ENCODE measurements around the gene MACROD2. TPM values are rescaled to one million over a fixed set of nuclear protein-coding genes. Genes with fewer than 3 reads are reported as not detected.

MACROD2 gene
- total RNA-seq, 4 donors from 2014 or later = 4.6 to 33.0 (median 8.3) TPM

DNA sequence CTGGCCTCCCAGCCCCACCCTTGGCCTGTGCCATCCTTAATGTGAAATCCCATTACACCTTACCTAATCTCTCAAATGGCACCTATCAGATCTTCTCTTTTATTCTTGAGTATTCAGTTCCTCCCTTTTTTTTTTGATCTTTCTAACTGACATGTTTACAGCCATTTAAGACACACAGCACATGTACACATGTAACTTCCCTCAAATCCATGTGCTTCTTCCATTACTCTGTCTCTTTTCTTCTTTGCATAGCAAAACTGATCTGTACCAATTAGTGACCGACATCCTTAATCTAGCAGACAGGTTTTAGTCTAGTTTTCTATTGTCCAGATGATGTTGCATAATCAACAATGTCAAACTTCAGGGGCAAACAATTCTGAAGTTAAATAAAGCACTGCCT lies 755.9 kb downstream of the MACROD2 start:
- no peak overlapping the region for H3K4me3 ChIP-seq
- H3K4me1 ChIP-seq = no peaks in the 10 kb centered on the region
- no peaks in the 10 kb centered on the region for H3K36me3 ChIP-seq
- DNase-seq = no peak
- intact Hi-C loops (cut with DNase I; ENCODE audit: low total_unique reads) = no loop called here
- TF ChIP-seq POLR2A (IDR thresholded peaks at IDR 0.05) (no peak), EP300 (IDR thresholded peaks at IDR 0.05; ENCODE audit: low read depth) (no peak), POLR2AphosphoS5 (IDR thresholded peaks at IDR 0.05) (no peak)
- TF ChIP-seq, protein P1, sequence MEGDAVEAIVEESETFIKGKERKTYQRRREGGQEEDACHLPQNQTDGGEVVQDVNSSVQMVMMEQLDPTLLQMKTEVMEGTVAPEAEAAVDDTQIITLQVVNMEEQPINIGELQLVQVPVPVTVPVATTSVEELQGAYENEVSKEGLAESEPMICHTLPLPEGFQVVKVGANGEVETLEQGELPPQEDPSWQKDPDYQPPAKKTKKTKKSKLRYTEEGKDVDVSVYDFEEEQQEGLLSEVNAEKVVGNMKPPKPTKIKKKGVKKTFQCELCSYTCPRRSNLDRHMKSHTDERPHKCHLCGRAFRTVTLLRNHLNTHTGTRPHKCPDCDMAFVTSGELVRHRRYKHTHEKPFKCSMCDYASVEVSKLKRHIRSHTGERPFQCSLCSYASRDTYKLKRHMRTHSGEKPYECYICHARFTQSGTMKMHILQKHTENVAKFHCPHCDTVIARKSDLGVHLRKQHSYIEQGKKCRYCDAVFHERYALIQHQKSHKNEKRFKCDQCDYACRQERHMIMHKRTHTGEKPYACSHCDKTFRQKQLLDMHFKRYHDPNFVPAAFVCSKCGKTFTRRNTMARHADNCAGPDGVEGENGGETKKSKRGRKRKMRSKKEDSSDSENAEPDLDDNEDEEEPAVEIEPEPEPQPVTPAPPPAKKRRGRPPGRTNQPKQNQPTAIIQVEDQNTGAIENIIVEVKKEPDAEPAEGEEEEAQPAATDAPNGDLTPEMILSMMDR (IDR thresholded peaks at IDR 0.05) = no peak
- 88 to 100% methylated on average over 1 of the region's 1 CpG for WGBS, 2 donors (ENCODE audit: low coverage in 1 of 2)
- no peaks in the 10 kb centered on the region for H3K9me3 ChIP-seq
- in situ Hi-C loops (cut with MboI; ENCODE audit: low pct_ligation_motif_present in 1 of 4, low pct_unique_long_range_greater_than_20kb in 1 of 4, low sequenced_read_pairs in 3 of 4) = loop anchor here in 1 of 4 donors (25.0 kb wide), 1 partner anchor 89 kb away; no protein-coding TSS in a partner anchor
- no peaks in the 10 kb centered on the region for H3K27me3 ChIP-seq
- H3K27ac ChIP-seq = no peak overlapping the region

DNA sequence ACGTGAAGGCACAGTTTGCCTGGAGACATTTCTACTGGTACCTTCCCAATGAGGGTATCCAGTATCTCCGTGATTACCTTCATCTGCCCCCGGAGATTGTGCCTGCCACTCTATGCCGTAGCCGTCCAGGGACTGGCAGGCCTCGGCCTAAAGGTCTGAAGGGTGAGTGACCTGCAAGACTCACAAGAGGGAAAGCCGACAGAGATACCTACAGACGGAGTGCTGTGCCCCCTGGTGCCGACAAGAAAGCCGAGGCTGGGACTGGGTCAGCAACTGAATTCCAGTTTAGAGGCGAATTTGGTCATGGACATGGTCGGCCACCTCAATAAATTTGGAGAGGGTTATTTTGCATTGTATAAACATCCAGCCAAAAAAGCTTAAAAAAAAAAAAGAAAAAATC lies 762.4 kb downstream of the MACROD2 start:
- no peaks in the 10 kb centered on the region for H3K27me3 ChIP-seq
- H3K4me1 ChIP-seq = no peaks in the 10 kb centered on the region
- H3K4me3 ChIP-seq = no peak overlapping the region
- no peaks in the 10 kb centered on the region for H3K9me3 ChIP-seq
- H3K27ac ChIP-seq = no peak overlapping the region
- no peak for DNase-seq
- intact Hi-C loops (cut with DNase I; ENCODE audit: low total_unique reads) (no loop called here), in situ Hi-C loops (cut with MboI; ENCODE audit: low pct_ligation_motif_present in 1 of 4, low pct_unique_long_range_greater_than_20kb in 1 of 4, low sequenced_read_pairs in 3 of 4) (loop anchor here in 1 of 4 donors (25.0 kb wide), 1 partner anchor 95 kb away; no protein-coding TSS in a partner anchor)
- TF ChIP-seq POLR2AphosphoS5 (IDR thresholded peaks at IDR 0.05) (no peak), POLR2A (IDR thresholded peaks at IDR 0.05) (no peak), EP300 (IDR thresholded peaks at IDR 0.05; ENCODE audit: low read depth) (no peak)
- TF ChIP-seq, protein P1 (IDR thresholded peaks at IDR 0.05) = no peak
- H3K36me3 ChIP-seq = no peaks in the 10 kb centered on the region
- WGBS, 2 donors (ENCODE audit: low coverage in 1 of 2) = 92 to 94% methylated on average over 2 to 12 of the region's 12 CpGs

DNA sequence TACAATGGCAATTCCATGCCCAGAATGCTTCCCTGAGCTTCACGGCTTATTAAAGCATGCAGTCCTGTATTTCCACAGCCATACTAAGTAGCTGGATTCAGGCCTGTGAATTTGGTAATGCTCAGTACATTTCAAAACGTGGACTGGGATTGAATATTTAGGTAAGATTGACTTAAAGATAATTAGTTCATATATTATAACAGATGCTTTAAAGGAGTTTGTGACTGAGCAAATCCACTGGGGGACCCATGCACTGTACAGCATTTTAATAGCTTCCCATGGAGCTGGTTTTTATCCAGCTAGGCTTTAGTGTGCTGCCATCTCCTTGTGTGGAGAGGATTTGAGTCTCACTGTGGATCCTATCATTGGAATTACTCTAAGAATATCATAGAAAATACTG lies 763.0 kb downstream of the MACROD2 start:
- Histone ChIP-seq H3K27ac (no peak overlapping the region), H3K27me3 (no peaks in the 10 kb centered on the region), H3K36me3 (no peaks in the 10 kb centered on the region), H3K9me3 (no peaks in the 10 kb centered on the region), H3K4me1 (no peaks in the 10 kb centered on the region), H3K4me3 (no peak overlapping the region)
- no peak for DNase-seq
- TF ChIP-seq, protein P1 (IDR thresholded peaks at IDR 0.05) = no peak
- TF ChIP-seq POLR2A (IDR thresholded peaks at IDR 0.05) = no peak
- no peak for TF ChIP-seq POLR2AphosphoS5 (IDR thresholded peaks at IDR 0.05)
- no peak for TF ChIP-seq EP300 (IDR thresholded peaks at IDR 0.05; ENCODE audit: low read depth)
- in situ Hi-C loops (cut with MboI; ENCODE audit: low pct_ligation_motif_present in 1 of 4, low pct_unique_long_range_greater_than_20kb in 1 of 4, low sequenced_read_pairs in 3 of 4) = loop anchor here in 1 of 4 donors (25.0 kb wide), 1 partner anchor 96 kb away; no protein-coding TSS in a partner anchor
- intact Hi-C loops (cut with DNase I; ENCODE audit: low total_unique reads) = no loop called here
- WGBS, 2 donors (ENCODE audit: low coverage in 1 of 2) = 67 to 70% methylated on average over 2 of the region's 2 CpGs

DNA sequence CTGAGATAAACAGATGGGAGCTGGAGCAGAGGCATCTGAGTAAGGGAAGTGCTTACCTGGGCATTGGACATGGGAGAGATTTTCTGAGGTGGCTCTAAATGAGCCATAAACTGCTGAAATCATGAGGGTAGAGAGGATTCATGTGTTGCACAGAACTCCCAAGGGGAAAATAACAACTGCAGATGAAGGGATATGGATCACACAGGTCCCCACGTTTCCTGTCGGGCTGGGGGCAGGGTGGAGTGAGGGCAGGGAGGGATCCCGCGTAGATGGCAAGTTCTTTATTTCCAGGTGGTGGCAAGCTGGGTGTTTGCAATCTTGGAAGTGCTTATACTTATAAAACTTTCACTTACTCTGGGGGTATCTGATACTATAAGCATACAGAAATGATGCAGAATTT lies 764.7 kb downstream of the MACROD2 start:
- Histone ChIP-seq H3K36me3 (no peaks in the 10 kb centered on the region), H3K4me1 (no peaks in the 10 kb centered on the region), H3K27ac (no peak overlapping the region), H3K9me3 (no peaks in the 10 kb centered on the region), H3K4me3 (no peak overlapping the region), H3K27me3 (no peaks in the 10 kb centered on the region)
- 60 to 74% methylated on average over 1 to 4 of the region's 4 CpGs for WGBS, 2 donors (ENCODE audit: low coverage in 1 of 2)
- TF ChIP-seq, protein P1 (IDR thresholded peaks at IDR 0.05) = no peak
- no peak for TF ChIP-seq POLR2A (IDR thresholded peaks at IDR 0.05)
- TF ChIP-seq EP300 (IDR thresholded peaks at IDR 0.05; ENCODE audit: low read depth) = no peak
- TF ChIP-seq POLR2AphosphoS5 (IDR thresholded peaks at IDR 0.05) = no peak
- in situ Hi-C loops (cut with MboI; ENCODE audit: low pct_ligation_motif_present in 1 of 4, low pct_unique_long_range_greater_than_20kb in 1 of 4, low sequenced_read_pairs in 3 of 4) = loop anchor here in 1 of 4 donors (25.0 kb wide), 1 partner anchor 98 kb away; no protein-coding TSS in a partner anchor
- DNase-seq = no peak
- intact Hi-C loops (cut with DNase I; ENCODE audit: low total_unique reads) = no loop called here
